HUDEP-2 (cell line): ENCODE results near the gene HORMAD2.
"Not testable (repeated sequence)": the region's sequence is repeated elsewhere in the genome, so short reads cannot be mapped to it uniquely, and the experiment has no call there.

Experiments
- DNase-seq, 76 experiments: peaks; one replicate each; lab custom pipeline; 2025; ENCODE audit not compliant: unreplicated experiment in 76 of 76; lab: John Stamatoyannopoulos, UW

HORMAD2 gene

GRCh38 chr22:30056015-30056414 lies 24.2 kb upstream of the HORMAD2 start:
- no peak for DNase-seq

GRCh38 chr22:30057375-30057774 lies 22.9 kb upstream of the HORMAD2 start:
- no peak for DNase-seq

- DNase-seq, result not testable (repeated sequence)
Measured at GRCh38 chr22:30059346-30060020, 20.8 kb upstream of the HORMAD2 start.

DNA sequence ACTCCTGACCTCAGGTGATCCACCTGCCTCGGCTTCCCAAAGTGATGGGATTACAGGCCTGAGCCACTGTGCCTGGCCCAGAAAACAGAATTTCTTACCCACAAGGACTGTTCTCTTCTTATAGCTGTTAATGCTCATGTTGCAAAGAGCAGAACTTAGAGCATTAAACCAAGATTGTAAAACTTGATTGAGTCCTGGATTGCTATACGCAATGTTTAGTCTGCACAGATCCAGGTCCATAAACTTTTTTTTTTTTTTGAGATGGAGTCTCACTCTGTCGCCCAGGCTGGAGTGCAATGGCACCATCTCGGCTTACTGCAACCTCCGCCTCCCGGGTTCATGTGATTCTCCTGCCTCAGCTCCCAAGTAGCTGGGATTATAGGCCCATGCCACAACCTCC lies 19.2 kb upstream of the HORMAD2 start:
- DNase-seq, result not testable (repeated sequence)

GRCh38 chr22:30062259-30062658 lies 18.0 kb upstream of the HORMAD2 start:
- no peak for DNase-seq

DNA sequence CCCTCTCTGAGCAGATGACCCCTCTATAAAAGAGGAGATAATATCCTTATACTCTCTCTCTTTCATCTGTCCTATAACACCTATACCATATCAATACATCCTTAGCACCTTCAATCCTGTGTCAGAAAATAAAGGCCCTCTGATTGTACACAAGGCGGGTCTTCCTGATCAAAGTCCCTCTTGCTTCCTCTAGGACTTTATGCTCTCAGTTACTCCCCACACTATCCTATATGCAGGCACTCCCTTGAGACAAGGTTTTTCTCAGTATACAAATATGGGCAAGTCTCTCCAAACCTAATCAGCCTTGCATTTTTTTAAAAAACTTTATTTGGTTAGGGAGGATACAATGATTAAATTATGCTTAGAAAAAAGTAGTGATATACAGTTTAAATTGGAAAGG lies 17.3 kb upstream of the HORMAD2 start:
- no peak for DNase-seq

GRCh38 chr22:30064172-30064571 lies 16.1 kb upstream of the HORMAD2 start:
- DNase-seq, result no peak

DNA sequence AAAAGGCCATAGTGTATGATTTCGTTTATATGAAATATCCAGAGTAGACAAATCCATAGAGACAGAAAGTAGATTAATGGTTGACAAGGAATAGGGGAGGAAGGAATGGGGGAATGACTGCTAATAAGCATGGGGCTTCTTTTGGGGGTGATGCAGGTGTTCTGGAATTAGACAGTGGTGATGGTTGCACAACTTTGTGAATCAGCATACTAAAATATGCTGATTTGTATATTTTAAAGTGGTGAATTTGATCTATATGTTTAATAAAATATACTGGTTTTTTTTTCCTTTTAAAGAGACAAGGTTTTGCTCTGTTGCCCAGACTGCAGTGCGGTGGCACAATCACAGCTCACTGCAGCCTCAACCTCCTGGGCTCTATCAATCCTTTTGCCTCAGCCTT lies 6.5 kb upstream of the HORMAD2 start:
- DNase-seq, result no peak

DNA sequence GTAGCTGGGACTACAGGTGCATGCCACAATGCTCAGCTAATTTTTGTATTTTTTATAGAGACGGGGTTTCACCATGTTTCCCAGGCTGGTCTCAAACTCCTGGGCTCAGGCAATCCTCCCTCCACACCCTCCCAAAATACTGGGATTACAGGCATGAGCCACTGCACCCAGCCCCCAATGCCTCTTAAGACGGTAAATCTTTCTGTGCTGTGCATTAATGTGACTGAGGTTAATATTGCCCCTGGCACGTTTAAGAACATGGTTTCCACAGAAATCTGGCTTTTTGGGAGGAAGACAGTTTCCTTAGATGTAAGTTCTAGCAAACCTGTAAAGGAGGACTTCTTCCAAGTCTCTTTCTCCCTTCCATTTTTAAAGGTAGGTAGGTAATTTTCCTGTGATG lies 6.1 kb upstream of the HORMAD2 start:
- DNase-seq, result no peak

DNA sequence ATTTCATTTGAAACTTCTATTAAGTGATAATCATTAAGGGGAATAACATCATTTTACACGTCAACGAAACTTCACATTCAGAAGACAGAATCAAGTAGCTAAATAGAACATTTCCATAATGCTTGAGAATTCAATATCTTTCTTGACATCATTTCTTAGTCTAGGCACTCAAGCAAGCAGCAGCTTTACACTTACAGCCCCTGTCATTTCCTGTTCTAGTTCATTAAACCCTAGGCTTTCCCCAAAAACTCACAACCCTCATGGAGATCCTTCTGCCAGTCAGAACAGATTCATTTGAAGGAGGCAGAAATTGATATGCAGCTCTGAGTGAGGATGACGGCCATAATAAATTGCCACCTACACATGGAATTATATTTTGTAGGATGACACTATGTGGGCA lies 5.3 kb upstream of the HORMAD2 start:
- DNase-seq, result no peak

GRCh38 chr22:30077279-30077880 lies 2.9 kb upstream of the HORMAD2 start:
- no peak for DNase-seq

GRCh38 chr22:30078320-30079311 lies 1.6 kb upstream of the HORMAD2 start:
- no peak for DNase-seq

GRCh38 chr22:30080805-30081204 lies 541 bp downstream of the HORMAD2 start:
- no peak for DNase-seq

DNA sequence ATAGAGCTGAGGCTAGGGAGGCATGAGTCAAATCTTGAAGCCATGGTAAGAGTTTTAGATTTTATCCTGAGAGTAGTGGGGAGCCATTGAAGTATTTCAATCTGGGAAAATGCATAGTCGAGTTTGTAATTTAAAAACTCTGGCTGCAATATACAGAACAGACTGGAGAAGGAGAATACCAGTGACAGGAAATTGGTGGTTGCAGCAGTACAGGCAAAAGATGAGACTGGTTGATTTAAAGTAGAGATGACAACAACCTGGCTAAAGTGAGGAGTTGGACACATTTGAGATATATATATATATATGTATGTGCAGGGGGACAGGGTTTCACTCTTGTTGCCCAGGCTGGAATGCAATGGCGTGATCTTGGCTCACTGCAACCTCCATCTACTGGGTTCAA lies 6.2 kb downstream of the HORMAD2 start:
- no peak for DNase-seq

- DNase-seq, result not testable (repeated sequence)
Measured at GRCh38 chr22:30087037-30087436, 6.8 kb downstream of the HORMAD2 start.

DNA sequence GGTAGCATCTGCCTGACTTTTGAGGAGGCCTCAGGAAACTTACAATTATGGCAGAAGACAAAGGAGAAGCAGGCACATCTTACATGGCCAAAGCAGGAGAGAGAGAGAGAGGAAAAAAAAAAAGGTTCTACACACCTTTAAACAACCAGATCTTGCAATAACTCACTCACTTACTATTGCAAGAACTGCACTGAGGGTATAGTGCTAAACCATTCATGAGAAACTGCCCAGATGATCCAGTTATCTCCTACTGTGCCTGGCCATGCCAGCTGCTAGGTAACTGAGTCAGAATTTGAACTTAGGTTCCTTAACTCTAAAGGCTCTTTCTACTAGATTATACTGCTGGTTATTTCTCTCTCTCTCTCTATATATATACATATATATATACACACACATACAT lies 7.3 kb downstream of the HORMAD2 start:
- no peak for DNase-seq

GRCh38 chr22:30088468-30088867 lies 8.2 kb downstream of the HORMAD2 start:
- no peak for DNase-seq

- DNase-seq, result no peak
Measured at GRCh38 chr22:30089655-30089974, 9.4 kb downstream of the HORMAD2 start.

DNA sequence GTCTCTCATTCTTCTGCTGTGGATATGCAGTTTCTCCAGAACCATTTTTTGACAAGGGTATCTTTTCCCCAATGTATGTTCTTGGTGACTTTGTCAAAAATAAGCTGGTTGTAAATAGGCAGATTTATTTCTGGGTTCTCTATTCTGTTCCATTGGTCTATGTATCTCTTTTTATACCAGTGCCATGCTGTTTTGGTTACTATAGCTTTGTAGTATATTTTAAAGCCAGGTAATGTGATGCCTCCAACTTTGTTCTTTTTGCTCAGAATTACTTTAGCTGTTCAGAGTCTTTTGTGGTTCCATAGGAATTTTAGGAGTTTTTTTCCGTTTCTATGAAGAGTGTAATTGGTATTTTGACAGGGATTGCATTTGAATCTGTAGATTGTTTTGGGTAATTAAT lies 12.4 kb downstream of the HORMAD2 start:
- no peak for DNase-seq

GRCh38 chr22:30094804-30095203 lies 14.5 kb downstream of the HORMAD2 start:
- DNase-seq, result no peak

DNA sequence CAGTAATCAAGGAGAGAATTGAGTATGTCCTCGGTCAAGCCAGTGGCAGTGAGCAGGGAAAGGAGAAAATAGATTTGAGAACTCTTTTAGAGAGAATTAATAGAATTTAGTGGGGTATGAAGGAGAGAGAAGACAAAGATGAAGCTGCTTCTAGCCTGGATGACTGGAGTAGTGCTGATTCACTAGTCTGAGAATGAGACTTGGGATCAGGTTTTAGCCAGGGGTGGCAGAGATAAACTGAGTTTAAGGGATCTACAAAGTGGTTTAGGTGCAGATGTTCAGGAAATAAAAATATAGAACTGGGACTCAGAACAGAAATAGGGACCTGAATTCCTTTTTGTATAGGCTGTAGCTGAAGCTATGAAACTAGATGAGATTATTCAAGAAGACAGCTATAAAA lies 17.6 kb downstream of the HORMAD2 start:
- no peak for DNase-seq

- DNase-seq, result not testable (repeated sequence)
Measured at GRCh38 chr22:30100770-30101169, 20.5 kb downstream of the HORMAD2 start.
